Natural killer cell treated with Interleukin-12 subunit alpha and Interleukin-12 subunit beta and Interleukin-15 and Interleukin-18, amount 100 ng/mL, for 72 hours (primary cell): ENCODE data around the gene ADAMTS14. TPM values are rescaled to one million over a fixed set of nuclear protein-coding genes. Genes with fewer than 3 reads are reported as not detected.
A peak's percentile ranks its signal among the peaks of the same experiment; 100 is the strongest.

Source experiments
- ATAC-seq, 2 donors: fragments of 150-1000 bp; cut with Tn5 transposase in 1 of 2; sonication (Bioruptor Pico), chemical (Tn5 transposase) in 1 of 2; 2 replicates each; pipeline ENCODE4 v1.10.0; 2021
- DNase-seq: peaks from one replicate; pipeline ENCODE4 v3.0.0; 2022; ENCODE audit warnings: low spot score
- H3K27ac Mint-ChIP-seq, 2 donors: 1 replicate in 1 of 2; 2 replicates in 1 of 2; pipeline ENCODE4 v1.8.0; 2022; ENCODE audit warnings: mixed read lengths in 2 of 2, mild to moderate bottlenecking in 1 of 2, moderate library complexity in 1 of 2
- H3K27me3 Mint-ChIP-seq, 2 donors: 1 replicate in 1 of 2; 2 replicates in 1 of 2; pipeline ENCODE4 v1.8.0; 2022; ENCODE audit warnings: mixed read lengths in 2 of 2
- H3K36me3 Mint-ChIP-seq: one replicate; pipeline ENCODE4 v1.8.0; 2022; ENCODE audit warnings: mixed read lengths
- H3K4me1 Mint-ChIP-seq, 2 donors: 1 replicate in 1 of 2; 2 replicates in 1 of 2; pipeline ENCODE4 v1.8.0; 2022; ENCODE audit warnings: low read depth in 2 of 2, mixed read lengths in 2 of 2, mild to moderate bottlenecking in 1 of 2
- H3K4me3 Mint-ChIP-seq: one replicate; pipeline ENCODE4 v1.8.0; 2022; ENCODE audit warnings: mixed read lengths
- H3K9me3 Mint-ChIP-seq: 2 replicates; pipeline ENCODE4 v1.8.0; 2022; ENCODE audit warnings: mixed read lengths
- total RNA-seq, 2 donors: library from RNA; stranded (reverse); gene quantifications; one replicate each; pipeline ENCODE4 v1.2.3, GENCODE V29; 2022

ADAMTS14 gene
- total RNA-seq, 2 donors from 2014 or later = 0.07 to 0.61 TPM

GRCh38 chr10:70699659-70700174 is 27.4 kb downstream of the ADAMTS14 start:
- Mint-ChIP-seq H3K4me3 (no peak overlapping the region), H3K27me3 (no peaks in the 10 kb centered on the region), H3K4me1 (no peaks in the 10 kb centered on the region), H3K27ac (no peak overlapping the region), H3K9me3 (no peaks in the 10 kb centered on the region), H3K36me3 (no peaks in the 10 kb centered on the region)
- no peak for ATAC-seq
- no peak for DNase-seq

DNA sequence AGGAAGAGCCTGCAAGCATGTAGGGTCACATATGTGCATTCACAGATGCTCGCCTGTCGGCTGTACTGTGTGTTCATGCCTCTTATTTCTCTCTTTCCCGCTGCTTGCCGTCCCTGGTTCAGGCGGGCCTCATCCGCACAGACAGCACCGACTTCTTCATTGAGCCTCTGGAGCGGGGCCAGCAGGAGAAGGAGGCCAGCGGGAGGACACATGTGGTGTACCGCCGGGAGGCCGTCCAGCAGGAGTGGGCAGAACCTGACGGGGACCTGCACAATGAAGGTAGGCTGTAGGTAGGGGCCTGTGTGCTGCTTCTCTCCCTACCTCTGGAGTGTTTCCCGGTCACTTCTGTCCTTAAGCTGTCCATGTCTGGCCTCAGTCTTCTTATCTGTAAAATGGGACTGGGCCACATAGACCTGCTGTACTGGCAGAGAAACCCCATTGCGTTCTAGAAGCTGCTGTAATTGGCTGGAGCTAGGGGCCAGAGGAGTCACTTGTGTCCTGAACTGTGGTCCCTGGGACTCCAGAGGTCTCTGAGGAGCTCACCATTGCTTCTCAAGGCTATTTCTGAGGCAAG is 30.0 kb downstream of the ADAMTS14 start:
- Mint-ChIP-seq H3K36me3 (no peaks in the 10 kb centered on the region), H3K4me1 (no peaks in the 10 kb centered on the region), H3K27ac (no peak overlapping the region), H3K4me3 (no peak overlapping the region), H3K27me3 (no peaks in the 10 kb centered on the region), H3K9me3 (no peaks in the 10 kb centered on the region)
- DNase-seq (no peak), ATAC-seq (no peak)

GRCh38 chr10:70704211-70704610 is 31.9 kb downstream of the ADAMTS14 start:
- no peaks in the 10 kb centered on the region for H3K4me1 Mint-ChIP-seq
- no peaks in the 10 kb centered on the region for H3K27me3 Mint-ChIP-seq
- no peak overlapping the region for H3K27ac Mint-ChIP-seq
- H3K9me3 Mint-ChIP-seq = no peaks in the 10 kb centered on the region
- H3K36me3 Mint-ChIP-seq = no peaks in the 10 kb centered on the region
- no peak overlapping the region for H3K4me3 Mint-ChIP-seq
- DNase-seq = no peak
- no peak for ATAC-seq

DNA sequence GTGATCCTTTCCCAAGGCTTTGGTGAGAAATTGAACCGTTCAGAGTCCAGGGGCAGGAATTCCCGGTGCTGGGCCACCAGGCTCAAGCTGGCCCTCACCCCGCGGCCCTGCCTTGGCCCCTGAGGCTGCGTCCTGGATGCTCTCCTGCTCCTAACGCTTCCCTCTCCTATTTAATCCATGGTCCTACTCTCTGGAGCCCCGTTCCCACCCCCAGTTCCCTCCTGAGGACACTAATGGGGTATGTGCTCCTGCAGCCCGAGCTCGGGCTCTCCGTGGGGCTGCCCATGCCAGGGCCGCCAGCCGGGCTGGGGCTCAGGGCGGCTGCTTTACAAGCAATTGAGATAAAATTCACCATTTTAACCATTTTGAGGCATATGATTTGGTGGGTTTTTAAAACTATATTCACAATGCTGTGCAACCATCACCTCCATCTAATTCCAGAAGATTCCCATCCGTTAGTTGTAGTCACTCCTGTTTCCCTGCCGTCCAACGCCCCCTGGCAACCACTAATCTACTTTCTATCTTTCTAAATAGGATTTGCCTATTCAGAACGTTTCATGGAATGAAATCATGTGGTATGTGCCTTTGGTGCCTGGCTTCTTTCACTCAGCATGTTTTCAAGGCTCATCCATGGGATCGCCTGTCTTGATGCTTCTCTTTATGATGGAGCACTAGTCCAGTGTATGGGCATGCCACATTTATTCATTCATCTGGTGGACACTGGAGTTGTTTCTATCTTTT is 33.0 kb downstream of the ADAMTS14 start:
- DNase-seq (no peak), ATAC-seq (no peak)
- no peaks in the 10 kb centered on the region for H3K36me3 Mint-ChIP-seq
- H3K27ac Mint-ChIP-seq = no peak overlapping the region
- H3K4me1 Mint-ChIP-seq = no peaks in the 10 kb centered on the region
- no peak overlapping the region for H3K4me3 Mint-ChIP-seq
- no peaks in the 10 kb centered on the region for H3K27me3 Mint-ChIP-seq
- no peaks in the 10 kb centered on the region for H3K9me3 Mint-ChIP-seq

DNA sequence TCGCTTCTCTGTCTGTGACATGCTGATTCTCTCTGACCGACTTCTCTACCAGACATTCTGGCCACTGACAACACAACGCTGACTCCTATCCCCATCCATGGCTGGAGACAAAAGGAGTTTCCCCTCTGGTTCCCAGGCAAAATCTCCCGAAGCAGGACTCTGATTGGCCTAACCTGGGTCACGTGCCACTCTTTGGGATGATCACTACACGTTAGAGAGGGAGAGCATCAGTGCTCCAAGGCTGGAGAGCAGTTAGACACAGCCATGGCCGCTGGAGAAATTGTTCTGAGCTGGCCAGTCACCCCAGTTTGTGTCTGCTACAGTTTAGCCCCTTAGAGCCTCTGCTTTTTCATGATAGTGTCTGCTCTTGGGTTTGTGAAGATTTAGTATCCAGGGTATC is 38.9 kb downstream of the ADAMTS14 start:
- DNase-seq = no peak
- ATAC-seq = no peak
- H3K4me3 Mint-ChIP-seq = no peak overlapping the region
- H3K36me3 Mint-ChIP-seq = no peaks in the 10 kb centered on the region
- peaks cover 11 to 14% of the 10 kb centered on the region in 2 donors for H3K4me1 Mint-ChIP-seq
- H3K27ac Mint-ChIP-seq = peak overlapping the region in 1 of 2 donors; percentile 29
- no peaks in the 10 kb centered on the region for H3K27me3 Mint-ChIP-seq
- H3K9me3 Mint-ChIP-seq = no peaks in the 10 kb centered on the region

DNA sequence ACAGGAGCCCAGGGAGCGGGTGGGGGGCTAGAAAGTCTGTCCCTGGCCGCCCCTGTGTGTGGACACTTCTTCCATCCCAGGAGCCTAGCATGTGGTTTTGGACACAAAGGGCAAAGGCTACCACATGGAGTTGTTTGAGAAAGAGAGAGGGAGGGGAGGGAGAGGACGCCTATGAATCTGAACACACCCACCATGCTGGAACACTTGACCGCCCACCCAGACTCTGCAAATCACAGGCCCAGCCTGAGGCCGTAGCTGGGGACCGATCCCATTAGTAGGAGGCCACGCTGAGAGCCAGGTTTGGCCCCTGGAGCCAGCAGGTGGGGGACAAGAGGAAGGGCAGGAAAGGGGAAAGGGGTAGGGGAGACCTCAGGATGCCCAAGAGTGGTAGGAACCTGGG is 39.6 kb downstream of the ADAMTS14 start:
- no peaks in the 10 kb centered on the region for H3K27me3 Mint-ChIP-seq
- H3K4me1 Mint-ChIP-seq = peaks cover 18 to 21% of the 10 kb centered on the region in 2 donors
- H3K4me3 Mint-ChIP-seq = no peak overlapping the region
- H3K9me3 Mint-ChIP-seq = no peaks in the 10 kb centered on the region
- no peaks in the 10 kb centered on the region for H3K36me3 Mint-ChIP-seq
- DNase-seq = no peak
- H3K27ac Mint-ChIP-seq = peak overlapping the region in 1 of 2 donors; percentile 48
- ATAC-seq = no peak

GRCh38 chr10:70714245-70714644 is 41.9 kb downstream of the ADAMTS14 start:
- Mint-ChIP-seq H3K27ac (peak overlapping the region in 1 of 2 donors; percentile 29), H3K36me3 (no peaks in the 10 kb centered on the region), H3K9me3 (no peaks in the 10 kb centered on the region), H3K4me3 (no peak overlapping the region), H3K4me1 (peaks cover 20 to 26% of the 10 kb centered on the region in 2 donors), H3K27me3 (no peaks in the 10 kb centered on the region)
- no peak for DNase-seq
- ATAC-seq = no peak

GRCh38 chr10:70714951-70715350 is 42.6 kb downstream of the ADAMTS14 start:
- ATAC-seq (no peak), DNase-seq (no peak)
- no peaks in the 10 kb centered on the region for H3K27me3 Mint-ChIP-seq
- no peaks in the 10 kb centered on the region for H3K9me3 Mint-ChIP-seq
- H3K4me1 Mint-ChIP-seq = peaks cover 20 to 26% of the 10 kb centered on the region in 2 donors
- H3K4me3 Mint-ChIP-seq = no peak overlapping the region
- no peaks in the 10 kb centered on the region for H3K36me3 Mint-ChIP-seq
- H3K27ac Mint-ChIP-seq = no peak overlapping the region

DNA sequence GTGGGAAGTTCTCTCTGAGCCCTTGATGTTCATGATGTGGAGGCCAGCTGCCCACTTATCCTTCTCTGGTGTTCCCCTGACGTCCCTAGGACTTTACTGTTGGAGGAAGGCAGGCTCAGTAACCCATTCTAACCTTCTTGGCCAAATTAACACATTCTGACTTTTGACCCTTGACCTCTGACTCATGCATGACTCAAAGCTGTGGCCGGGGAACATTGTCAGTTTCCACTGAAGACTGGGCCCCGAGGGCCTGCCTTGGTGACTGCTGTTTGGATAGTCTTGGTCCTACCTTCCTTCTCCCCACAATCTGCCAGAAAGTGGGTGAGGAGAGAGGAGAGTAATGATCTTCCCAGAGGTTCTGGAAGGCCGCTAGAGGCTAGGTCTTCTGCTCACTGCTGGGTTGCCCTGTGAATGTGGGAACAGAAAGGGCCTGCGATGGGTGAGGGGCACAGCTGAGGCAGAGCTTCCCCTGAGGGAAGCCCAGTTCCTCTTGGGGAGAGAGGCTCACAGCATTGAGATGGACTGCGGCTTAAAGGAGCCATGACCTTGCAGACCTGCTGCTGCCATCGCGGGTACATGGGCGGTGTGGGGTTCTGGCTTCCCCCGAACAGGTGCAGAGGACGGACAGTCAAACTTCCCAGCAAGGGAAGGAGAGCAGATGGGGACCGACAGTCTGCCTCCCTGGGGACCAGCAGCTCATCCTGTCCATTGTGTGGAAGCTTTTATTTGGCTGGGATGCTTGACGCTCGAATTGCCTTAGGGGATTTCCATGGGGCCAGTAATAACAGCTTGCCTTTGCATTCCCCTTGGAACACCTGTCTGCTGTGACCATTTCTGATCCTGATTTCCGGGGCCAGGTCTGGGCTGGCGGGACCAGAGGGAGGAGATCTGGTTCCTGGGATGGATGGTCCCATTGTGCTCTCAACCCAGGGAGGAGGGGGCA is 43.8 kb downstream of the ADAMTS14 start:
- ATAC-seq (peak; percentile 48 to 63), DNase-seq (no peak)
- peak overlapping the region; percentile 60 to 76 for H3K27ac Mint-ChIP-seq
- H3K4me3 Mint-ChIP-seq = no peak overlapping the region
- peaks cover 20 to 26% of the 10 kb centered on the region in 2 donors for H3K4me1 Mint-ChIP-seq
- H3K36me3 Mint-ChIP-seq = no peaks in the 10 kb centered on the region
- no peaks in the 10 kb centered on the region for H3K9me3 Mint-ChIP-seq
- no peaks in the 10 kb centered on the region for H3K27me3 Mint-ChIP-seq

- Mint-ChIP-seq H3K9me3 (no peaks in the 10 kb centered on the region), H3K36me3 (no peaks in the 10 kb centered on the region), H3K27me3 (no peaks in the 10 kb centered on the region), H3K27ac (no peak overlapping the region), H3K4me3 (no peak overlapping the region), H3K4me1 (peaks cover 0 to 10% of the 10 kb centered on the region in 2 donors)
- ATAC-seq = no peak
- no peak for DNase-seq
Observed at GRCh38 chr10:70722820-70723424, 50.6 kb downstream of the ADAMTS14 start.

- H3K27me3 Mint-ChIP-seq = no peaks in the 10 kb centered on the region
- DNase-seq (no peak), ATAC-seq (no peak)
- H3K4me1 Mint-ChIP-seq = peaks cover 0 to 10% of the 10 kb centered on the region in 2 donors
- H3K9me3 Mint-ChIP-seq = no peaks in the 10 kb centered on the region
- H3K4me3 Mint-ChIP-seq = no peak overlapping the region
- H3K27ac Mint-ChIP-seq = no peak overlapping the region
- no peaks in the 10 kb centered on the region for H3K36me3 Mint-ChIP-seq
Observed at GRCh38 chr10:70723771-70724170, 51.5 kb downstream of the ADAMTS14 start.

GRCh38 chr10:70726909-70727495 is 54.7 kb downstream of the ADAMTS14 start:
- Mint-ChIP-seq H3K36me3 (no peaks in the 10 kb centered on the region), H3K4me3 (no peak overlapping the region), H3K27me3 (no peaks in the 10 kb centered on the region), H3K4me1 (peaks cover 0 to 13% of the 10 kb centered on the region in 2 donors), H3K27ac (no peak overlapping the region), H3K9me3 (no peaks in the 10 kb centered on the region)
- ATAC-seq = no peak
- no peak for DNase-seq

DNA sequence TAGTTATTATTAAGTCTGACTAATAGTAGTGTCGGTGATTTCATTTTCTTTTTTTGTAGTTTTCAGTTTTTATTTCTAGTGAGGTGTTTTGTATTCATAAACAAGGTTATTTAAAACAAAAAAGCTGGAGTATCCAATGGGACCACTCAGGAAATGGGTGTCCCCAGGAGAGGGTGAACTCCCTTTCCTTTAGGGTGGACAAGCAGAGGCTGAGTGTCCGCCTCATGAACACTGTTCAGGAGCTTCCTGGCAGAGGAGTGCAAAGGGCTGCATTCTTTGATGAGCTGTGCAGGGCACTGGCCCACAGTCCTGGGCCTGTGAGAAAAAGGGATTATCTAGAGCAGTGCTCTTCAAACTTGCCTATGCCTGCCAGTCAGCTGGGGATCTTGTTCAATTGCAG is 56.0 kb downstream of the ADAMTS14 start:
- H3K9me3 Mint-ChIP-seq = no peaks in the 10 kb centered on the region
- no peak for DNase-seq
- H3K27ac Mint-ChIP-seq = no peak overlapping the region
- no peaks in the 10 kb centered on the region for H3K27me3 Mint-ChIP-seq
- H3K4me3 Mint-ChIP-seq = no peak overlapping the region
- ATAC-seq = no peak
- H3K36me3 Mint-ChIP-seq = no peaks in the 10 kb centered on the region
- peaks cover 0 to 12% of the 10 kb centered on the region in 2 donors for H3K4me1 Mint-ChIP-seq
